NCI-H1930 (cell line): Measurements from ENCODE around the gene WDR44.
"Not testable (repeated sequence)": the region's sequence is repeated elsewhere in the genome, so short reads cannot be mapped to it uniquely, and the experiment has no call there.

Experiments
- DNase-seq, 2 experiments: peaks; one replicate each; lab custom pipeline; 2025; lab: John Stamatoyannopoulos, UW

WDR44 gene

DNA sequence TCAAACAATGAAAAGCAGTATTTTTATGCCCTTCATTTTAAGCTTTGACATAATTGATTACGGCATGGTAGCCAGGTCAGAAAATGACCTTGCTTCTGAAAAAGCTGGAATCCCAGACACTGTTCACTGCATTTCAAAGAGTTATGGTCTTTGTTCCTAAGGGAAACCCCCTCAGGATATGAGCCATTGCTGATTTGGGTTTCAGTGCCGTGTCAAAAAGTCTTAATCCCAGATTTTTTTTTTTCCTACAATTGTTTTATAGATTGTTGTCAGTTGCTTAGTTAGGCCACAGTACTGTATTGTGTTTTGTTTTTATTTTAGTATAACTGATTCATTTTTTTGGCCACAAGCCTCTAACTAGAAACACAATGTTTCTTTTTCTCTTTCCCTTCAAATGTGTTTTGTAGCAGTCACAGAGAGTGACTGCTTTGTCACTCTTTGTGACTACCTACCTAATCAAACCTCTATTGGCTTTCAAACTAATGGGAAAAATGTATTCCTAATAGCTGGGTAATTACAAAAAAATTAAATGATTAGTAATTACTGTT lies 10.3 kb downstream of the WDR44 start:
- no peak for DNase-seq

DNA sequence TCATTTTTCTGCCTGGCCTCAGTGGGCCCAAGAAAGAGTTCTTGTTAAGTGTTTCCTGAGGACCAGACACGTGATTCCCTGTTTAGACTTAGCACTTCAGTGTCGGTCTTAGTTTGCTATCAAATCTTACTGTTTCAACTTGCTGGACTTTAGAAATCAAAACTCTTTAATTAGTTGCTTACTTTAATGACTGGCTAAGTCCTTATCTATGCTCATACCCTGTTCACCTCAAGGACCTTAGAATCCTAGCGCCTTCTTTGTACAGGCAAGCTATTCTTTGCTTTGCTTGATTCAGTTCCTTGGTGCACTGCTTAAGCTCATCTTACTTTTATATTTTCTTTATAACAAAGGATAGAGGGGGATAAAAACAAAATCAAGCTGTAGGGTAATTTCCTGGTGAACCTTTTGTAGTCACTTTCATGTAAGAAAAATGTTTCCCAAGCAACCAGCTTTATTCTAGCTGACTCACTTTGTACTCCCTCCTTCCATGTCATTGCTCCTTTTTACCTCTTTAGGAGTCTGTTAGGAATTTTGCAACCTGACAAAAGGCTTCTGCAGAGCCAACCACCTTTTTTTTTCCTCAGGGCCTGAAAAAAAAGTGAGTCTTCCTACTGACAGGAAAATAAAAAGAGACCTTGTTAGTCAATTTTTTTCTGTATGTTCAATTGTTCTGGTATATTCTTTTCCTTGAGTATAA lies 14.7 kb downstream of the WDR44 start:
- no peak for DNase-seq

- DNase-seq: no peak
Measured at GRCh38 chrX:118364261-118364660, 18.4 kb downstream of the WDR44 start.

- DNase-seq: no peak
Measured at GRCh38 chrX:118367338-118367737, 21.4 kb downstream of the WDR44 start.

DNA sequence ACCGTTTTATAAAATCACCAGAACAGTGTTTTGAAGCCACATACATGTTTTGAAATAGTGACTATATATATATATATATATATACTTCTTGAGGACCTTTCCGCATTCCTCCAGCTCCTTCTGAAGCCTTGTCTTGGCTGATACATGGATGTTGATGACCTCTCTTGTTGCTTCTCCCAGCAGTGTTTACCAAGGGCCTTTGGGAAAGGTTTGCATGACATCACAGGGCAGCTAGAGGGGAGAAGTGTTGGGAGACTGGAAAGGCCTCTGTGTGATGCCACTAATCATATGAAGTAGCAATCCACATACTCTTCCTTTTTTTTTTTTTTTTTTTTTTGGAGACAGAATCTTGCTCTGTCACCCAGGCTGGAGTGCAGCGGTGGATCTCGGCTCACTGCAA lies 22.5 kb downstream of the WDR44 start:
- DNase-seq: no peak

DNA sequence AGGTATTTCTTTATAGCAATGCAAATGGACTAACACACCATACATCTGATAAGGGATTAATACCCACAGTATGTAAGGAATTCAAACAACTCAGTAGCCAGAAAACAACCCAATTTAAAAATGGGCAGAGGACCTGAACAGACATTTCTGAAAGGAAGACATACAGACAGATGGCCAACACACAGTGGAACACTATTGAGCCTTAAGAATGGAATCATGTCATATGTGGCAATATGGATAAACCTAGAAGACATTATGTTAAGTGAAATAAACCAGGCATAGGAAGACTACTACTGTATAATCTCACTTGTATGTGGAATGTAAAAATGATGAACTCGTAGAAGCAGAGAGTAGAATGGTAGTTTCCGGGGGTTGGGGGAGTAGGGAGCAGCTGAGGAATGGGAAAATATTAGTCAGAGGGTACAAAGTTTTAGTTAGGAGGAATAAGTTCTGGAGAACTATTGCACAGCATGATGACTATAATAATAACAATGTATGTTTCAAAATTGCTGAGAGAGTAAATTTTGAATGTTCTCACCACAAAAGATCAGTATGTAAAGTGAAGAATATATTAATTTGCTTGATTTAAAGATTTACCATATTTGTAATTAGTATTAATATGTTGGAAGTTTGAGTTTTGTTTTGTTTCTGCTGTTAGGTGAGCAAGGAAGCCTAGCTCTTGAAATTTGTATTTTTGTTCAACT lies 25.2 kb downstream of the WDR44 start:
- no peak for DNase-seq

DNA sequence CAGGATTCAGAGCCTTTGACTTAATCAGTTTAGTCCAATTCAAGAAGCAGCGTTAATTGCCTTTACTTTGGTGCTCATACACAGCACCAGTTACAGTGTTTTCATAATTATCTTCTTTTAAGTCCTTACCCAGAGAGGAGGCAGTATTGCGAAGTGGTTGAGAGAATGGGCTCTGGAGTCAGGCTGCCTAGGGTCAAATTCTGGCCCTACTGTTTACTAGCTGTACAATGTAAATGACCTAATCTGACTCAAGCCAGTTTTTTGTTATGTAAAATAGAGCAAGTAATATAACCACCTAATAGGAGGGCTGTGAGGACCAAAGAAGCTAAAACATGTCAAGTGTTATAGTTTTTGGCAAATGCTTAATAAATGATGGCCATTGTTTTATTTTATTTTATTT lies 27.6 kb downstream of the WDR44 start:
- no peak for DNase-seq

DNA sequence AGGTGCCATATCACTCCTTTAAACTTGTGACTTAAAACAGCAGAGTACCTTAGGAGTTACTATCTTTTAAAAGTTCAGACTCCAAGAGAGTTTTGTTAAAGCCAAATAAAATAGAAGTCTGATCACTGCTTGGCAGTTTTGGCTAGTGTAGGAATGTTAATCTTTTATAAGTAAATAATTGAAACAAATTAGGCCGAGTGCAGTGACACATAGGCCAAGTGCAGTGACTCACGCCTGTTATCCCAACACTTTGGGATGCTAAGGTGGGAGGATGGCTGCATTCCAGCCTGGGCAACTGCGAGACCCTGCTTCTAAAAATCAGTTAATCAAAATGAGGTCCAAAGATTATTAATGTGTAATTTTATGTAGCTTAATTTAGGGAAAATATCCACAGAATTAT lies 37.2 kb downstream of the WDR44 start:
- DNase-seq: no peak

DNA sequence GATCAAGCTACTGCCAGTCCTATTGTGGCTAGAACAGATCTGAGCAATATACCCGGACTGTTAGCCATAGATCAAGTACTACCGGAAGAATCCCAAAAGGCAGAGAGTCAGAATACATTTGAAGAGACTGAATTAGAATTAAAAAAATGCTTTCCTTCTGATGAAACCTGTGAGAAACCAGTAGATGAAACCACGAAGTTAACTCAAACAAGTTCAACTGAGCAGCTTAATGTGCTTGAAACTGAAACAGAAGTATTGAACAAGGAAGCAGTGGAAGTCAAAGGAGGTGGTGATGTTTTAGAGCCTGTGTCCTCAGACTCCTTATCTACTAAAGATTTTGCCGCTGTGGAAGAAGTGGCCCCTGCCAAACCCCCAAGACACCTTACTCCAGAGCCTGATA lies 46.8 kb downstream of the WDR44 start:
- no peak for DNase-seq

- no peak for DNase-seq
Measured at GRCh38 chrX:118396113-118396512, 50.2 kb downstream of the WDR44 start.

GRCh38 chrX:118418811-118419251 lies 72.9 kb downstream of the WDR44 start:
- no peak for DNase-seq

DNA sequence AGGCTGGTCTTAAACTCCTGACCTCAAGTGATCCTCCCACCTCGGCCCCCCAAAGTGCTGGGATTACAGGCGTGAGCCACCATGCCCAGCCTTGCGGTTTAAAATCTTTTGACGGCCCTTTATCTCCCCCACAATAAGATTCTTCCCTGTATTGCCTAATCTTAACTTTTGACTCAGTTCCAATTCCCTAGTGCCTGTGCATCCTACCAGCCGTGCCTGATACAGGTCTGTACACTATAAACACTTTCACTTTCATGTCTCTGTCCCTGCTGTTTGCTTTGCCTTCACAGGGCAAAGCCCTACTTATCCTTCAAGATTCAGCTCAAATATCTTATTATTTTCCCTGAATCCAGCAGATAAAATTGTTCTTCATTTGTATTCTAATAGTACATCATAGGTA lies 74.6 kb downstream of the WDR44 start:
- DNase-seq: no peak

DNA sequence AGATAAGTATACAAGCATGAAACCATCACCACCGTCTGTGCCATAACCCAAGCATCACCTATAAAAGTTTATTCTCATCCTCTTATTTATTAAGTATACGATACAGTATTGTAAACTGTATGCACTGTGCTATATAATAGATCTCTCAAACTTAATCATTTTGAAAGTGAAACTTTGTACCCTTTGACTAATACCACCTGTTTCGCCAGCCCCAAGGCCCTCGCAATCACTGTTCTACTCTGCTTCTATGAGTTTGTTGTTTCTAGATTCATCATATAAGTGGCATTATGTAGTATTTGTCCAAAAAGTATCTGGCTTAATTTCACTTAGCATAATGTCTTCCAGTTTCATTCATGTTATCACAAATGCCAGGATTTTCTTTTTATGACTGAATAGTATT lies 77.7 kb downstream of the WDR44 start:
- no peak for DNase-seq

DNA sequence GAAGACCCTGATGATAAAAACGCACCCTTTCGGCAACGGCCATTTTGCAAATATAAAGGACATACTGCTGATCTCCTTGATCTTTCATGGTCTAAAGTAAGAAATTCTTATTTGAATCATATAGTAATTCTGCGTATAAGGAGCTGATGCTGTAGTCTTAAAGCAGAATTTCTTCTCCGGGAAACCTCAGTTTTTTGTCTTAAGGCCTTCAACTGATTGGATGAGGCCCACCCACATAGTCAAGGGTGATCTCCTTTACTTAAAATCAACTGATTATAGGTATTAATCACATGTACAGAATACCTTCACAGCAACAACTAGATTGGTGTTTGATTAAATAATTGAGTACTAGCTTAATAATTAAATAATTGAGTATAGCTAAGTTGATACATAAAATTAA lies 86.9 kb downstream of the WDR44 start:
- DNase-seq: no peak

- no peak for DNase-seq
Measured at GRCh38 chrX:118437283-118437682, 91.4 kb downstream of the WDR44 start.

GRCh38 chrX:118448273-118448783 lies 102.4 kb downstream of the WDR44 start:
- no peak for DNase-seq

DNA sequence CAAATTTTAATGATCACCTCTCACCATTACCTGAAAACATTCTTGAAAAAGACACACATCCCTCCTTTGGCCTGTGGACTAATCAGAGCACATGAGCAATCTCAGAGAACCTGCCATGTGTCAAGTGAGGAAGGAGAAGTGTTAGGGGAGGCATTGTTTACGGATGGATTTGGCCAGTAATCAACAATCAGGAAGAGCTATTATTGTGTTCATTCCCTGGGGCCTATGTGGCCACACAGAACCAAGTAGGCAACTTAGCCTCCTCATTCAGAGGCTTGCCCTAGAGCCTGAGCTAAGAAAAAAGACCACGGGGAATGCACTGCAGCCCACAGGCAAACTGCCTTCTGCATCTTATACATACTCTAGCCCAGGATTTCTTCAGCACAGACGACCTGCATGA lies 109.1 kb downstream of the WDR44 start:
- no peak for DNase-seq

- peak in 1 of 2 experiments; percentile 3 for DNase-seq
Measured at GRCh38 chrX:118459494-118459893, 113.6 kb downstream of the WDR44 start.

- no peak for DNase-seq
Measured at GRCh38 chrX:118464501-118464900, 118.6 kb downstream of the WDR44 start.

DNA sequence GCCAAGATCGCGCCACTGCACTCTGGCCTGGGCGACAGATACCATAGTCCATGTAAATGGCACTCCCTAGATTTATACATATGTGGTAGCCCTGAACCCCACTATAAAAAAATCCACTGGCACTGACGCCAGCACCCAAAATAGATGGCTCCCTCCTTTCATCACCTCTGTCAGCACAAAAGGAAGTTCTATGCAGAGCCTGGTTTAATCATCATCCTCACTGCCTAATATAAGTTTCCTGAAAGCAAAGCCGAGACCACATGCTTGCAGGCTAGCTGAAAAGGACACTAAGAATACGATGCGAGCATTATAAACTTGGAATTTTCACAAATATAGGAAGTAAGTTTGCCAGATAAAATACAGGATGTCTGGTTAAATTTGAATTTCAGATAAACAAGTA lies 122.2 kb downstream of the WDR44 start:
- no peak for DNase-seq

GRCh38 chrX:118470721-118471347 lies 124.9 kb downstream of the WDR44 start:
- not testable (repeated sequence) for DNase-seq

- no peak for DNase-seq
Measured at GRCh38 chrX:118474586-118474985, 128.7 kb downstream of the WDR44 start.

DNA sequence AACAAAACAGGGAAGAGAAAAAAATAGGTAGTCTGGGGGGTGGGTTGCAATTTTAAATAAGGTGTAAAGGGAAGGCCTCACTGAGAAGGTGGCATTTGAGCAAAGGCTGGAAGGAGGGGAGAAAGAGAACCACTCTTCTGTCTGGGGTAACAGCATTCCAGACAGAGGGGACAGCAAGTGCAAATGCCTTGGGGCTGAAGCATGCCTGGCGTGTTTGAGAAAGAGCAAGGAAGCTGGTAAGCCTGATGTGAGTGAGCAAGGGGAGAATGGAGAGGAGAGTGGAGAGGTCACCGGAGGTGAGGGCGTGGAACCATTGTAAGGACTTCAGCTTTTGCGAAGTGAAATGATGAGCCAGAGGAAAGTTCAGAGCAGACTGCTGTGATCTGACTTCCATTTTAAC lies 130.0 kb downstream of the WDR44 start:
- DNase-seq: no peak
